Breast epithelium (tissue), 3 donors: ENCODE results near the gene PDE4D.

Experiments
- POLR2A ChIP-seq: fragments of 450-650 bp; IDR thresholded peaks from one replicate; pipeline ENCODE4 v1.6.1; 2016; ENCODE audit warnings: antibody characterized with exemption, mild to moderate bottlenecking, moderate library complexity
- POLR2AphosphoS5 ChIP-seq, 3 donors: sonication (generic); formaldehyde crosslinking; IDR thresholded peaks; one replicate each; pipeline ENCODE4 v1.6.1; 2017; ENCODE audit warnings: antibody characterized with exemption in 3 of 3
- TF ChIP-seq, protein P1 (sequence below), 3 donors: fragments of 450-650 bp; IDR thresholded peaks; one replicate each; pipeline ENCODE4 v1.5.1; 2016 to 2017; ENCODE audit warnings: antibody characterized with exemption in 3 of 3, mild to moderate bottlenecking in 3 of 3, moderate library complexity in 3 of 3

DNA sequence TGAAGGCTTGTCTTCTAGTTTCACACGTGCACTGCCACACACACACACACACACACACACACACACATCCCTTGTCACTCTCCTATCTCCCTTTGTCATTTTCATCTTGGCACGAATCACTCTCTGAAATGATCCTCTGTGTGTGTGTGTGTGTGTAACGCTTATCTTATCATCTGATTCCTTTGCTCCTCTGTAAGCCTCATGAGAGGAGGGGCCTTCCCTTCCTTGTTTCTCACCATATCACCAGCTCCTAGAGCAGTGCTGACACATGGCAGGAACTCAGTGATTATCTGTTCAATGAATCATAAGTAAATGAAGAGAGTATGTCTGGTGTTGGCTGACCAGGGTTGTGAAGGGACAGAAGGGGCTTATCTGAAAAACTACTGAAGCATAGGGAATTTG lies 53.3 kb downstream of the PDE4D start:
- TF ChIP-seq, protein P1, sequence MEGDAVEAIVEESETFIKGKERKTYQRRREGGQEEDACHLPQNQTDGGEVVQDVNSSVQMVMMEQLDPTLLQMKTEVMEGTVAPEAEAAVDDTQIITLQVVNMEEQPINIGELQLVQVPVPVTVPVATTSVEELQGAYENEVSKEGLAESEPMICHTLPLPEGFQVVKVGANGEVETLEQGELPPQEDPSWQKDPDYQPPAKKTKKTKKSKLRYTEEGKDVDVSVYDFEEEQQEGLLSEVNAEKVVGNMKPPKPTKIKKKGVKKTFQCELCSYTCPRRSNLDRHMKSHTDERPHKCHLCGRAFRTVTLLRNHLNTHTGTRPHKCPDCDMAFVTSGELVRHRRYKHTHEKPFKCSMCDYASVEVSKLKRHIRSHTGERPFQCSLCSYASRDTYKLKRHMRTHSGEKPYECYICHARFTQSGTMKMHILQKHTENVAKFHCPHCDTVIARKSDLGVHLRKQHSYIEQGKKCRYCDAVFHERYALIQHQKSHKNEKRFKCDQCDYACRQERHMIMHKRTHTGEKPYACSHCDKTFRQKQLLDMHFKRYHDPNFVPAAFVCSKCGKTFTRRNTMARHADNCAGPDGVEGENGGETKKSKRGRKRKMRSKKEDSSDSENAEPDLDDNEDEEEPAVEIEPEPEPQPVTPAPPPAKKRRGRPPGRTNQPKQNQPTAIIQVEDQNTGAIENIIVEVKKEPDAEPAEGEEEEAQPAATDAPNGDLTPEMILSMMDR (IDR thresholded peaks at IDR 0.05): no peak
- TF ChIP-seq POLR2A (no peak), POLR2AphosphoS5 (IDR thresholded peaks at IDR 0.05) (no peak)
